Medulla oblongata (tissue), 1 donor: ENCODE data around the gene FAM81A.
A peak's percentile ranks its signal among the peaks of the same experiment; 100 is the strongest.
"Not testable (repeated sequence)": the region's sequence is repeated elsewhere in the genome, so short reads cannot be mapped to it uniquely, and the experiment has no call there.

Source experiments
- DNase-seq: peaks from one replicate; pipeline ENCODE4 v3.0.0-alpha.2; 2015; ENCODE audit errors: extremely low spot score

Gene FAM81A

GRCh38 chr15:59484399-59484798 is 46.4 kb downstream of the FAM81A start:
- DNase-seq: no peak

- no peak for DNase-seq
Observed at GRCh38 chr15:59485036-59485435, 47.0 kb downstream of the FAM81A start.

GRCh38 chr15:59489485-59489884 is 51.5 kb downstream of the FAM81A start:
- DNase-seq: not testable (repeated sequence)

DNA sequence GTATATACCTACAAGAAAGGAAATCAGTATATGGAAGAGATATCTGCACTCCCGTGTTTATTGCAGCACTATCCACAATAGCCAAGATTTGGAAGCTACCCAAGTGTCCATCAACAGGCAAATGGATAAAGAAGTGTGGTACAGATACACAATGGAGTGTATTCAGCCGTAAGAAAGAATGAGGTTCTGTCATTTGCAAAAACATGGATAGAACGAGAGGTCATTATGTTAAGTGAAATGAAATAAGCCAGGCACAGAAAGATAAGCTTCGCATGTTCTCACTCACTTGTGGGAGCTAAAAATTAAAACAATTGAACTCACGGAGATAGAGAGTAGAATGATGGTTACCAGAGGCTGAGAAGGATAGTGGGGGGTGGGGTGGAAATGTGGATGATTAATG is 53.1 kb downstream of the FAM81A start:
- DNase-seq: peak; percentile 66

- DNase-seq: peak; percentile 91
Observed at GRCh38 chr15:59492389-59493377, 54.7 kb downstream of the FAM81A start.

- DNase-seq: peak; percentile 20
Observed at GRCh38 chr15:59501597-59501996, 63.6 kb downstream of the FAM81A start.

GRCh38 chr15:59515190-59515589 is 77.2 kb downstream of the FAM81A start:
- DNase-seq: no peak

DNA sequence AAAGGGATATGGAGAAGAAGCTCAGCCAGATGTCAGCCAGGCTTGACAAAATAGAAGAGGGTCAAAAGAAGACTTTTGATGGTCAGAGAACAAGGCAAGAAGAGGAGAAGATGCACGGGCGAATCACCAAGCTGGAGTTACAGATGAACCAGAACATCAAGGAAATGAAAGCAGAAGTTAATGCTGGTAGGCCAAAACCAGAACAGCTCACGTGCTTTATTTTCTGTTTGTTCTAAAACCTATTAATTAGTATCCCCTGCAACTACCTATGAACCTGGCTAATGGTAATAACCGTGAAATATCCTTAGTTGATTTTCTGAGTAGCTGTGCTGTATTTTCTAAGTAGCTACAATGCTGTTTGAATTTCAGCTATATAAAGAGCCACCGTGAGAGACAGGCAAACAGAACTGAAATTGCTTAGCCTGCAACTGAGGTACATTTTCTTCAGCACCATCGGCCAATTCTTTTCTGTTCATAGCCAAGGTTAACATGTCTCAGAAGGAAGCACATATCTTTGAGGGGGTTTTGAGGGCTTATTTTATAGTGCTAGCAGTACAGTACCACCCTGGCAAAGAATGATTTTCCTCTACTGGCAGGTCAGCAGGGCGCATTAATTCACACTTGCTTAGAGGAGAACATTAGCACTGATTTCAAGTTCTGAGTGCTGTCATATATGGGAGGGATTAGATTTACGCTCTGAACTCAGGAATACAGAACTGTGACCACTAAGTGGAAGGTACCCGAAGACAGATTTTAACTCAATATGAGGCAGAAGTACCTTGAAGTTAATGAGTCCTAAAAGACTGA is 78.9 kb downstream of the FAM81A start:
- DNase-seq: peak; percentile 54

DNA sequence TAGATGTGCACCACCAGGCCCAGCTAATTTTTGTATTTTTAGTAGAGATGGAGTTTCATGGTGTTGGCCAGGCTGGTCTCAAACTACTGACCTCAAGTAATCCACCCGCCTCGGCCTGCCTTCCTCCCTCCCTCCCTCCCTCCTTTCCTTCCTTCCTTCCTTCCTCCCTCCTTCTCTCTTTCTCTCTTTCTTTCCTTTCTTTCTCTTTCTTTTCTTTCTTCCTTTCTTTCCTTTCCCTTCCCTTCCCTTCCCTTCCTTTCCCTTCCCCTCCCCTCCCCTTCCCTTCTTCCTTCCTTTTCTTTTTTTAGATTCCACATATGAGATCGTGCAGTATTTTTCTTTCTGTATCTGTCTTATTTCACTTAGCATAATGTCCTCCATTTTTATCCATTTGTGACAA is 81.3 kb downstream of the FAM81A start:
- no peak for DNase-seq

DNA sequence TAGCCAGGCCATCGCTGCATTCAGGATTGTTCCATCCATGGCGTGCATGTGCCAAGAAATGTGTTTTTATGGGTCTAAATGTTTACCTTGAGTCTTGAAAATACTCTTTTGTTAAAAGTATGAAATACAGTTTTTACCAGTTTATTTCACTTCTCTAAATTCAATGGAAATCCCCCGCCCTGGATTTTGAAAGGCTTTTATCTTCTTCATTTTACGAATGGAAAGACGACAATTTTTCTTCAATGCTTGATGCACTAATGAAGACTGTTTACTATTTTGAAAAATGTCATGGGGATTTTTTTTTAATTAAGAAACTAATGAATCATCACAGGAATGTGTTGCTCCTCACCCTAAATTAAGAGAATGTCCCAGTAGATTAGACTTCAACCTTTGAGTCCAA is 83.5 kb downstream of the FAM81A start:
- no peak for DNase-seq

DNA sequence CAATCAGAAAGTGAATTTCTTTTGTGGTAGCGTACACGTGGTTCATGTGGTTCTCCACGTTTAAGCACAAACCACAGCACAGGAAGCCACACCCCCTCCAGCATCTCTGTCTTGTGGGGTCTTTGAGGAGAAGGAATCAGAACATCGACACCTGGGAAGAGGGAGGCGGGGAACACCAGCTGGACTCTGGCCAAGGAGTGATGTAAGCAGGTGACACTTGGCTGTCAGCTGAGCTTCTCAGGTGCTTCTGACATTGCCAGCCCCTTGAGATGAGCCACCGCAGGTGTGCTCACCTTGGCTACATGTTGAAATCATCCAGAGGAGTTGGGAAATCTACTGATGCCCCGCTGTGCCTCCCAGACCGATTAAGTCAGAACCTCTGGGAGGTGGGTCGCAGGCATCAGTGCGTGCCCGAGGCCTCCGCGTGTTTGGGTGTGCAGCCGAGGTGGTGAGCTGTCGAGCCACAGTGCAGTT is 85.0 kb downstream of the FAM81A start:
- DNase-seq: no peak

- no peak for DNase-seq
Observed at GRCh38 chr15:59523702-59524101, 85.7 kb downstream of the FAM81A start.

DNA sequence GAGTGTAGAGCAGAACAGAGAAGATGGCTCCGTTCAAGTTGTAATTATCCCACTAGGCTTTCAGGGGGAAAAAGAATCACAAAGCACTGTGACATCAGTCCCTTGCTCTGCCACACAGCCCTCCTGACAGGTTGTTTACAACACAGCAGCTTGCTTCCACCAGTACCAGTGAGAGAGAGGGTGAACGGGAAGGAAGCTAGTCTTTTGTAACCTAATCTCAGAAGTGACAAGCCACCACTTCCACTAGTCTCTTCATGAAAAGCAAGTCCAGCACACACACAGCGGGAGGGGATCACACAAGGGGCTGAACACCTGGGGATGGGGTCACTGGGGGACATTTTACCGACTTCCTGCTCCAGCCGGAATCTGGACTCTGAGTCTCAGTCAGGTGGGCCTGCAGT is 86.3 kb downstream of the FAM81A start:
- DNase-seq: peak; percentile 64

- DNase-seq: not testable (repeated sequence)
Observed at GRCh38 chr15:59526466-59526865, 88.5 kb downstream of the FAM81A start.

GRCh38 chr15:59528429-59528828 is 90.4 kb downstream of the FAM81A start:
- no peak for DNase-seq

DNA sequence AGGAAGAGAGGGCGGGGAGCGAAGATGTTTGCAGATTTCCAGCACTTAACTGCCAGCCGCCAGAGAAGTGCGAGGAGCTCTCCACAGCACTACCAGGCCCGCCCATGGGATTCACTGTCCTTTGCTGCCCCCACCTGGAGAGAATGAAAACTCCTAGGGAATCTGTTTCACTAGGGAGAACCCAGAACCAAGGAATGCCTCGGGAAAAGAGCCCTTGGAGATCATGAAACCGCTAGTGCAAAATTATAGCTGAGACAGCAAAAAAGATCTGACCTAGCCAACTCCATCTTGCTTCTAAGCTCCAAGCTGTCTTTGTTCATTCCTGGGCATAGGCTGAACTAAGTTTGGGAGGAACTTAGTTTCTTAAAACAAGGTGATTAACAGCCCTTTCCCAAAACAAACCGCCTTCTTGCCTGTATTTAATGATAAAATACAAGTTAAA is 91.0 kb downstream of the FAM81A start:
- DNase-seq: peak; percentile 94

DNA sequence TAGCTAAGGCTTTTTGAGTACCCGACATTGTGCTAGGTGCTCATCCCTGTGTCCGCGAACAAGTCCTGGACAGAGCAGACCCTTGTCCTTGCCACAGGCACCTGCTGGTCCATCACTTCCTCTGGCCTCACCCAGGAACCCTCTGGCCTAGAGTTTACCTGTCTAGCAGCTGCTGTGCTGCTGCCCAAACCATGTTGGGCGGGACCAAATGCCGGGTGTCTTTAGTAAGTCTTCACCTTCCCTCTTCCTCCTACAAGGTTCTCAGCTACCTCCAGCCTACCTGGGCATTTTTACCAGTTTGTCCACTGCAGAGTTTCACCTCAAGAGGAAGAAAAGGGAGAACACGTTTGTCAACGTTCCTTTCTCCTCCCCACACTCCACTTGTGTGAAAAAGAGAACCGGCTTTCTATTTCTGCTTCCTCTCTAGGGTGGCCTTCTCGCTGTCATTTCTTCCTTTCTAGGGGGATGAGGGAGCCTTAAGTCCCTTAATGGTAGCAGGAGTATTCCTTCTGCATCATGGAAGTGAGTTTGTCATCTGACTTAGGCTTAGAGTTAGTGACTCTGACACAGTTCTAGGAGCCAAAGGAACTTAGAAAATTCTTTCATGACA is 93.2 kb downstream of the FAM81A start:
- no peak for DNase-seq

GRCh38 chr15:59532770-59533379 is 94.9 kb downstream of the FAM81A start:
- peak; percentile 36 for DNase-seq

DNA sequence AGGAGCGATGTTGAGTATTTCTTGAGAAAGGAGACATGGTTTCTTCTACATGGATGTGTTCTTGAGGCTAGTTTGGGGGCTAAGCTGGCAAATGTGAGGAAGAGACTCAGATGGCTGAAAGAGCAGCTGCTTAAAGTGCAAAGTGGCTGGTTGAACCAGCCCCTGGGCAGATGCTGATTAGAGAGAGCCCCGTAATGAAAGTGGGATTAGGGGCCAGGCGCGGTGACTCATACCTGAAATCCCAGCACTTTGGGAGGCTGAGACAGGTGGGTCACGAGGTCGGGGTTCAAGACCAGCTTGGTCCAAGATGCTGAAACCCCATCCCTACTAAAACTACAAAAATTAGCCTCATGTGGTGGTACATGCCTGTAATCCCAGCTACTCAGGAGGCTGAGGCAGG is 98.6 kb downstream of the FAM81A start:
- no peak for DNase-seq

DNA sequence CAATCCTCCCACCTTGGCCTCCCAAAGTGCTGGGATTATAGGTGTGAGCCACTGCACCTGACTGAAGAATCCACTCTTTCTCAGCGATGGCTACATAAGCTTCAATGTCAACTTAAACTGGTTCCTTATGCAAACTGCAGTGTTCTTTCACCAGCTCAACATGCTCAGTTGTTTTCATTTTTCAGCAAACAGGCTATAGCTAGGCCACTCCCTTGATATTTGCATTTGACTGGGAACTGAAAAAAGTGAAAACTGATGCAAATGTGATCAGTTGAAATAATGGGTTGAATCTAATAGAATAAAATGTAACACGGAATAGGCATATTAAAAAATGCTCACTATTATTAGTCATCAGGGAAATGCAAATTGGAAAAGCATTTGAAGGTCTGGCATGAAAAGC is 99.4 kb downstream of the FAM81A start:
- no peak for DNase-seq

- DNase-seq: no peak
Observed at GRCh38 chr15:59538494-59538893, 100.5 kb downstream of the FAM81A start.

DNA sequence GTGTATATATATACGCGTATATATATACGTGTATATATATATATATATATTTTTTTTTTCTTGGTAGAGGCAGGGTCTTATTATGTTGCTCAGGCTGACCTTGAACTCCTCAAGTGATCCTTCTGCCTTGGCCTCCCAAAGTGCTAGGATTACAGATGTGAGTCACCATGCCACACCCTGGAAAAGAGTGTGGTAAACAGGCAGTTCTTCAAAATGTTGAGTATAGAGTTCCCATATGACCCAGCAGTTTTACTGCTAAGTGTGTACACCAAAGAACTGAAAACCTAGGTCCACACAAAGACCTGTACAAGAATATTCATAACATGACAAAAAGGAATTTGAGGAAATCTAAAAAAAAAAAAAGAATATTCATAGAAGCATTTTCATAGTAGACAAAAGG is 101.8 kb downstream of the FAM81A start:
- DNase-seq: no peak
